Germinal center (tissue), 1 donor: ENCODE measurements around the gene MXI1.
"Not testable (repeated sequence)": the region's sequence is repeated elsewhere in the genome, so short reads cannot be mapped to it uniquely, and the experiment has no call there.

Experiments
- DNase-seq: peaks from one replicate; pipeline ENCODE4 v3.0.0; 2012; ENCODE audit warnings: mixed read lengths, low spot score

Gene MXI1

DNA sequence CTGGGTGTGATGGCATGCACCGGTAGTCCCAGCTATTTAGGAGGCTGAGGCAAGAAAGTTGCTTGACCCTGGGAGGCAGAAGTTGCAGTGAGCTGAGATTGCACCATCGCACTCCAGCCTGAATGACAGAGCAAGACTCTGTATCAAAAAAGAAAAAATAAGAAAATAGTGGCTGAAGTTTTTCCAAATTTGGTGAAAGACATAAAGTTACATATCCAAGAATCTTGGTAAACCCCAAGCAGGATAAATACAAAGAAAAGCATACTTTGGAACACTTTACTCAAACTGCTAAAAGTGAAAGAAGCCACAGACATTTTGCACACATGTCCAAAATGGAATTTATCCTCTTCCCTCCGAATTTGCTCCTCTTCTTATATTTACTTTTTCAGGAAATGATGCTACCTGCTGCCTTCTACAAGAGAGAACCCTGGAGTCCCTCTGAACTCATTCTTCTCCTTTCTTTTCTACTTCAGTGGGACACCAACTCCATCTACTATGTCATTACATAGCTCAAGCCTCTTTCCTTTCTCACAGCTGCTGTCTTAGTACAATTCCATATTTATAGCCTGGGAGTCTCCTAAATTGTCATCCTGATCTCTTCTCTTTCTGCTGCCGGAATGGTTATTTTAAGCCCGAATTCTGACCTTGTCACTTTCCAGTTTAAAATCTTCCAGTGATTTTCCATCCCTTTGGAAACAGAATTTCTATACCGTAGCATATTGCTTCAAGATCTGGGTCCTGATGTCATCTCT is 114.6 kb downstream of the MXI1 start:
- DNase-seq: no peak

DNA sequence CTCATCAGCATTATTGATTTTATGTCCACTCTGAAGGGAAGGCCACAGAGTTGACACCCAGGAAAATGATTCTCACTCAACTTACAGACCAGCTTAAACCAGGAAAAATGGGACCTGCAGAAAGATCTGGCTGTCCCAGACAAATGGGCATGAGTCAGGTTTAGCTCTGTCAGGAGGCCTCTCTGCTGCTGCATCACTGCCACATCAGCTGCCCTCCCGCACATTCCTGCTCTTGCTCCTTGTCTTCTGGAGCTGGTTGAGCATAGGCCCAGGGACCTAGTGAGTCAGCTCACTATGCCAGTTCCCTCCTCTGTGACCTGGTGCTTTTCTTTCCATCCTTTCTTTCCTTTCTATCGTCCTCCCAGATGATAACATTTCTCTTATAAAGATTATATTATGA is 116.1 kb downstream of the MXI1 start:
- DNase-seq: no peak

DNA sequence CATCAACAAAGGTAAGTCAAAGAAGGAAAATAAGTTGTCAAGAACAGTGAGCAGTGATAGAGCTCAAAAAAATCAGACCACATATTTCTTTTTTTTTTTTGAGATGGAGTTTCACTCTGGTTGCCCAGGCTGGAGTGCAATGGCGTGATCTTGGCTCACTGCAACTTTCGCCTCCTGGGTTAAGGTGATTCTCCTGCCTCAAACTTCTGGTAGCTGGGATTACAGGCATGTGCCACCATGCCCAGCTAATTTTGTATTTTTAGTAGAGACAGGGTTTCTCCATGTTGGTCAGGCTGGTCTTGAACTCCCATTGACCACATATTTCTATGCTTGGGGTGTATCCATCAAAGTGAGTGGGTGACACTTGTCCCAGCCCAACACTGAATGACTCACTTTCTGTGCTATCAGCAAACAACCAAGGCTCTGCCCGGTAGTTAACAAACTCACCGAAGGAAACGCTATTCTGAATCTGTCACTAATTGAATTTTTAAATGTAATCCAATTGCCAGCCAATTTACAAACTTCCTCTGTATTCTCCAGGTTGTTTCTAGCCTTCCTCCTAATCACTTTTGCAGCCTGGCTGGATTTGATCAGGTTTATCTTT is 116.9 kb downstream of the MXI1 start:
- no peak for DNase-seq

- DNase-seq: no peak
Observed at GRCh38 chr10:110324805-110325280, 117.4 kb downstream of the MXI1 start.

DNA sequence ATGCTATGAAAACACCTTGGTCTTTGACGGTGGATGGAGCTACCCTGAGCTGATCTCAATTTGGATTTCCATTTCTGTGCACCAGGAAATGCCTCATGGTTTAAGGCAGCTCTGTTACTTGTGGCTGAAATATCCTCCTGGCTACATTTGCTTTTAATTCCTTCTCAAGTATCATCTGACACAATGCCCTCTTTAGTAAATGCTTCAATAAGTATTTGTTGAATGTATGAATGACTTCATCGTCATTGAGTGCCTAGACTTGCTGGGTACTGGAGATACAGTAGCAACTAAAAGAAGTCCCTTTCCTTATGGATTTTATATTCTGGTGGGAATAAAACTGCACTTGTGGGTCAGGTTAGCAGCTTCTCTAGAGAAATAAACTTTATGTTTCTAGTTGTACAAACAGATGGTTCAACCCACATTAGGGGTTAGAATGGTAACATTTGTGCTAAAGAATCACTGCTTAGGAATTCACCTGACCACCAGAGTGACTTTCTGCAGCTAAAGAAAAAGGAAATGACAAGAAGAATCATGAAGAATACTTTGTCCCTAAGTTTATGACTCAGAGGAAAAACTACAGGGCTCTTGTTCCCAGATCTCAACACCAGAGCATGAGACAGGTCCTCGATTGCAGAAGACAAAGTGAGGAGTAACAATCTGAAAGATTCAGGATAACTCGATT is 119.1 kb downstream of the MXI1 start:
- no peak for DNase-seq

- no peak for DNase-seq
Observed at GRCh38 chr10:110327262-110327914, 120.0 kb downstream of the MXI1 start.

- no peak for DNase-seq
Observed at GRCh38 chr10:110330675-110331074, 123.3 kb downstream of the MXI1 start.

GRCh38 chr10:110331226-110331795 is 123.9 kb downstream of the MXI1 start:
- DNase-seq: not testable (repeated sequence)

DNA sequence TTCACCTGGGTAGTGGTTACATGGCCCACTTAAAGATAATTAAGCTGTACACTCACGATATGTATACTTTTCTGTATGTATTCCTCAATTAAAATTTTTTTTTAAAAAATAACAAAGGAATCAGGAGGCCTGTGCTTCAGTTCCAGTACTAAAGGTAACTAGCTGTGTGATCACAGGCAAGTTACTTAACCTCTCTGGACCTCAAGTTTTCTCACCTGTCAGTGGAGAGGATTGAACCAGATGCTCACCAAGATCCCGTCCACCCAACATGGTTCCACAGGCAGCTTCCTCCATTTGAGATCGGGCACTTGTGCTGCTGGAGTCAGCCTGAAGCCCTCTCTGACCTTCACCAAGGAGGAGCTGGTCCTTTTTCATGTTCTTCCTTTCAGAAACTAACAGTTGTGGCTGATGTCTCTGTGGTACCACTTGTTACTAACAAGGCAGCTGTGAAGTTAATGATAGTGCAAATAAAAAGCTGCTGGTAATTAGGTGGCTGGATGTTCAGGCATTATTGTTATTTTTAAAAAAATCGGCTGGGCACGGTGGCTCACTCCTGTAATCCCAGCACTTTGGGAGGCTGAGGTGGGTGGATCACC is 126.8 kb downstream of the MXI1 start:
- no peak for DNase-seq

- DNase-seq: no peak
Observed at GRCh38 chr10:110335314-110336064, 128.1 kb downstream of the MXI1 start.

GRCh38 chr10:110336111-110336721 is 128.8 kb downstream of the MXI1 start:
- no peak for DNase-seq
